ENCODE results near the gene SETDB2.

DNA sequence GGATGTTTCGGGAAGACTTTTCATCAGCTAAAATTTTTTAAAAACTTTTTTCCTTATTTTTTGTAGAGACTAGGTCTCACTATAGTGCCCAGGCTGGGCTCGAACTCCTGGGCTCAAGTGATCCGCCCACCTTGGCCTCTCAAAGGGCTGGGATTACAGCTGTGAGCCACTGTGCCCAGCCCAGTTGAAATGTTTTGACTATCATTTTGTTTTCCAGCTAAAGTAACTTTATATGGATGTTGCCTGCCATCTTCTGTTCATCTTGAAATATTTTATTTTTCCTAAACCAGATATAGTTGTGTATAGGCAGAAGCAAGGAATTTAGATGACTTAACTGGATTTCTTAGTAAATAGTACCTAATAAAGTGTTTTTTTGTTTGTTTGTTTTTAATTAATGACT is 7.2 kb upstream of the SETDB2 start:
- TF ChIP-seq EZH2 (IDR thresholded peaks at IDR 0.05; ENCODE audit: insufficient read depth, poor library complexity, severe bottlenecking) (no peak), EZH2phosphoT487 (IDR thresholded peaks at IDR 0.05; ENCODE audit: insufficient read depth, low read depth) (no peak)
